SIG-M5 (cell line): Measurements from ENCODE around the gene PARVB.

ENCODE experiments used
- DNase-seq: peaks from one replicate; lab custom pipeline; 2025; lab: John Stamatoyannopoulos, UW

PARVB gene

GRCh38 chr22:44089717-44090570 lies 65.8 kb downstream of the PARVB start:
- no peak for DNase-seq

- no peak for DNase-seq
Measured at GRCh38 chr22:44090571-44090905, 66.4 kb downstream of the PARVB start.

GRCh38 chr22:44091021-44091721 lies 67.1 kb downstream of the PARVB start:
- DNase-seq: no peak

GRCh38 chr22:44091751-44092150 lies 67.6 kb downstream of the PARVB start:
- no peak for DNase-seq

DNA sequence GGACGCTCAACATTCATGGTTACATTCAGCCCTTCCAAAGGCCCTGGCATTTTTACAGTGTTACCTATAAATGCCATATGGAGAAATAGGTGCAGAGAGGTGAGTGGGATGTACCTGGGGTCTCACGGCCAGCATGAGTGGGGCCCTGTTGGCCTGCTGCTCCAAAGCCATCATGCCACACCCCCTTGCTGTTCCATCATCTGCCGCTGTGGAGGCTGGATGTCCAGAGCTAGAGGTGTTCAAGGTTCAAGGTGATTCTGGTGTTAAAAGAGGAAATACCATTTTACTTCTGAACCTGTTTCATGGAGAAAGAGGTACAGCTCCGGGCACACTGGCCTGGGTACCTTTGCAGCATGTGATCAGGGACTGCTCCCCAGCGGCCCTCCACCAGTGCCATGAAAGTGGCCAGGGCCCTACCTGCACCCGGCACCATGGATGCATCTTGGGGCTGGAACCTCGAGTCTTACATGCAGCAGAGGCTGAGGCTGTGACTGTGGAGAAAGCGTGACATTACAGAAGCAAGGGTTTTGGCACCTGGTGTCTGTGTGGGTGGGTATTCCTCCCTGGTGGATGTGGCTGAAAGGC lies 68.6 kb downstream of the PARVB start:
- no peak for DNase-seq

DNA sequence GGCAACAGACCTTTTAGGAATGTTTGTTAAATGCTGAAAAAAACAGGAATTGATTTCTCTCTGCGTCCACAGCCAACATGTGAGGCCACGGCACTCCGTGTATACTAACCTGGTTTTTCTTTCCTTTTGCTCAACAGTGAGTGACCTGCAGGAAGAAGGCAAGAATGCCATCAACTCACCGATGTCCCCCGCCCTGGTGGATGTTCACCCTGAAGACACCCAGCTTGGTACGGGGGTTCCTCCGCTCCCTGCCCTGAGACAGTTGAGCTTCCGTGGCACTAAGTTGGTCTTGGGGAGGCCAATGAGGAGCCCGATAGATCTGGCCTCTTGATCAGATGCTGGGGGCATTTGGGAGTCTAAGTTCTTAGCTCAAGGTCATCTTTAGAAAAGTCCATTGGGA lies 69.7 kb downstream of the PARVB start:
- no peak for DNase-seq

- DNase-seq: no peak
Measured at GRCh38 chr22:44094751-44095302, 70.7 kb downstream of the PARVB start.

DNA sequence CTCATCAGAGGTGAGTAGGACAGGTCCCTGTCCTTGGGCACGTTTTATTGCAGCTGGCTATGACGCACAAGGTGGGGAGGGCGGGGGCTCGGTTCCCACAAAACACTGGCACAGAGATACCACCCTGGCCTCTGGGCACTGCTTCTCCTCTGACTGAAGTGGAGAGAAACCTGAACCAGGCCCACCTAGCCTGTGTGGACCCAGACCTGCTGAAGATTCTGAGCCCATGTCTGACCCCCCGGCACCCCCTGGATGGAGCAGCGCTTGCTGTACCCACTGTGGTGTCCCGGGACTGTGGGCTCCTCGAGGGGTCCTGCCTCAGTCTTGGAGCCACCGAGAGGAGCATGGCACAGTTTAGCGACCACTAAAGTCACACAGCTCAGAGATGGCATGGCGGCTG lies 72.6 kb downstream of the PARVB start:
- no peak for DNase-seq

GRCh38 chr22:44097263-44098020 lies 73.3 kb downstream of the PARVB start:
- no peak for DNase-seq

GRCh38 chr22:44098021-44098739 lies 74.1 kb downstream of the PARVB start:
- DNase-seq: no peak

DNA sequence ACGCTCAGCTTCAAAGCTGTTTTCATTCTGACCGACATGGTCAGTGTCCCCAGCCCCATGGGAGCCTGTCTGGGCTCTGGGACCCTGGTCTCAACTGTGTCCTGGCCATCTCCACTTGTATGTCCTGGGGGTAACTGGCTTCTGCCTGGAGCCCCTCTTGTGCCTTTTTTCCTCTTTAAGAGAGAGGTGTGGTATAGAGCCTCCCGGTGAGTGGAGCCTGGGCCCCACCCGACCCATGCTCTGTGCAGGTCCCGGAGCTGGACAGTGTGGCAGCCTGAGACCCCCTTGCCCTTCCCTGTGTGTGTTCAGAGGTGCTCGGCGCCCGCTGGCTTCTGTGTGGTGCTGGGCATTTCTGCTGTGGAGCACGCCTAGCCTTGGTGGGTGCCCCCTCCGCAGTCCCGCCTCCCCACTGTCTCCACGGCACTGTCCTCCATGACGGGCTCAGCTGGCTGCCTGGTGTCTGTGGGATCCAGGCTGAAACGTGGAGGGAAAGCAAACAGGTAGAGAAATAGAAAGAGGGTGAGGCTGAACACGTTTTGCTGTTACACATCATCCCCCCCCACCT lies 74.9 kb downstream of the PARVB start:
- no peak for DNase-seq

DNA sequence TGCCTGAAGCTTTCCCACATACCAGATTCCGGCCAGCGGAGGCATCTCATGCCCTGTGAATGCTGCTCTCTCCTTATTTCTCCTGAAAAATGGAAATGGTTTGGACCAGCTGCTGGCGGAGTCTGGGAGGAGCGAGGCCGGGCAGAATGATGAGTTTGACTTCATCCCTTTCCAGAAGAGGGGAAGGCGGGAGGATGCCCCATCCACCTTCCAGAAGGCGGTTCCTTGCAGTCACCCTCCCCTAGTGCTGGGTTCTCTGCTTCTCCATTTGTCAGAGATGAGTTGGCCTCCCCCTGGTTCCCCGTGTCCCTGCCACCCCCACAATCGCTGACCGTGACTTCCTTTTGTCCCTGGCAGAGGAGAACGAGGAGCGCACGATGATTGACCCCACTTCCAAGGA lies 75.6 kb downstream of the PARVB start:
- DNase-seq: no peak

GRCh38 chr22:44100411-44100810 lies 76.3 kb downstream of the PARVB start:
- DNase-seq: no peak

DNA sequence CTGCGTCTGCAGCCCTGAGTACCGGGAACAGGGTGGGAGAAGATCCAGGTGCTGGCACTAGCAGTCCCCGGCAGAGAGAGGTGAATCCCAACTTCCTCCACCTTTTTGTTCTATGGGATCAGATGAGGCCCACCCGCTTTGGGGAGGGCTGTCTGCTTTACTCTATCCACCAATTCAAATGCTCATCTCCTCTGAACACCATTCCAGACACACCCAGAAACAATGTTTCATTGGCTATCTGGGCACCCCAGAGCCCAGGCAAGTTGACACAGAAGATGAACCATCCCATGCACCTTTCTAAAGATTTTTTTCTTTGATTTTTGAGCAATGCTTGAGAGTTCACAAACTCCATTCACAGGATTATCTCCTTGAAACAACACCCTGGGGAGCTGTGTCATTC lies 78.0 kb downstream of the PARVB start:
- DNase-seq: no peak

- DNase-seq: no peak
Measured at GRCh38 chr22:44102856-44103255, 78.8 kb downstream of the PARVB start.

DNA sequence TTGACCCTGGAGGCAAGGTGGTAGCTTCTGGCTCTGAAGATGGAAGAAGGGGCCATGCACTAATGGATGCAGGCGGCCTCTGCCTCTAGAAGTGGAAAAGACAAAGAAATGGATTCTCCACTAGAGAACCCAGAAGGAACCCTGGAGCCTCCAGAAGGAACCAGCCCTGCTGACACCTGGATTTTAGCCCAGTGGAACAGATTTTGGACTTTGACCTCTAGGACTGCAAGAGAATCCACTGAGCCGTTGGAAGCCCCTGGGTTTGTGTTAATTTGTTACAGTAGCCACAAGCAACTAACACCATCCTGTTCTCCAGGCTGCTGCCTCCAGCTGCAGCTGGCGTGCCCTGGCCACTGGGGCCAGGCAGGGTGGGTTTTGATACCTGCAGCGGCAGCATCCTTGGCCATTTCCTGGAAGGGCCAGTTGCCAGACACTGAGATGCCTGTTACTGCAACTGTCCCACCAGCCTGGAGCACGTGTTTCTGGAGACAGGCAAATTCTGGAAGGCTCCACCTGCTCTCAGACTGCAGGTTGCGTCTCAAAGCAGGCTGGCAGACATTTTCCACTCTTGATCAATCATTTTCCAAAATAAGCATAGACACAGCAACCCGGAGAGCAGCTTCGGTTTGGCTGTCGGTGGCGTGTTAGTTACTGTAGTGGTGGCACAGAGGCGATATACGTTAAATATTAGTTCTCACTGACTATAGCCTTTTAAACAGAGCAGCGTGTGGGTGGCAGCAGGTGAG lies 79.8 kb downstream of the PARVB start:
- DNase-seq: no peak

- no peak for DNase-seq
Measured at GRCh38 chr22:44107340-44107739, 83.2 kb downstream of the PARVB start.

- no peak for DNase-seq
Measured at GRCh38 chr22:44108076-44108475, 84.0 kb downstream of the PARVB start.

DNA sequence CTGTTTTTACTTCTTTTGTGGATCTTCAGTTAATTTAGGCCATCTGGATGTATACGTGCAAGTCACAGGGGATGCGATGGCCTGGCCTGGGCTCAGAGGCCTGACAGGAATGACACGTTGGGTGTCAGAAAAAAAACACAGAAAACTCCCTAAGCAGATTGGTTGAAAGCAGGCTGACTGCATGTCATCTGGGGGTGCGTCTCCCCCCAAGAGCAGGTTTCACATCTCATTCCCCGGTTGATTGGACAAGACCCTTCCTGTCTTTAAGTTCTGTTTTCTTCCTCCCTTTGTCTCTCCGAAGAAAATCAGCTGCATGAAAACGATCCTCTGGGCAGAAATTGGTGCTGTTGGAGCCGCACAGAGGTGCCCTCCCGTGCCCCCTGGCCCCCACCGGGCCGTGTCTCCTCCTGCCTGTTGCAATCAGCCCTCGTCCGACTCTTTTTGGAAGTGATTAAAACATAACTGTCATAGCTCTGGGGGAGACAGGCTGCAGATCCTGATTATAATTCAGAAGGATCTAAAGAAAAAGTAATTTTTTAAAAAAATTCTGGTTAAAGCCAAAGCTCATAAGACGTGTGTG lies 84.8 kb downstream of the PARVB start:
- DNase-seq: no peak

DNA sequence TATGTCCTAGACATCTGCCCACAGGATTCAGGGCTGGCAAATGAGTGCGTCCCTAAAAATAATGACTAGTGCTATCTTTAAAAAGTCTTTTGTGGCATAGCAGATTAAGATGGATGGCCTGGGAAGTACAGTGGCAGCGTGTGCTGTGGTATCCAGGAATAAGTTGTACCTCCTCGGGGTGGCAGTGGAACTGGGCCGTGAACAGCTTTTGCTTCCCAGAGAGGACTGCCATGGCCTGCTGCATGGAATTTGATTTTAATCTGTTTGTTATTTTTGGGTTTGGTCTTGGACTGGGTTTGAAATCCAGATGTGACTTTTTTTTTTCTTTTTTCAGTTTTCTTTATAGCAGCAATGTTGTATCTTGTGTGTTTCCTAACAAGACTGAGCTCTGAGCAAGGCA lies 85.3 kb downstream of the PARVB start:
- DNase-seq: no peak
